ENCODE data around the gene NOC3L. TPM values are rescaled to one million over a fixed set of nuclear protein-coding genes. Genes with fewer than 3 reads are reported as not detected.

Gene NOC3L
- total and polyA plus RNA-seq, 9 of the 15 experiments (the other 6 are each of a cell fraction or from before 2014, with no cell fraction given): 23.8 to 57.6 (median 32.6) TPM

GRCh38 chr10:94362360-94363250 is at the start of gene NOC3L (continued):
- TF ChIP-seq L3MBTL2 (IDR thresholded peaks at IDR 0.05) (peak; percentile 99), CTCFL (IDR thresholded peaks at IDR 0.05; ENCODE audit: borderline replicate concordance, insufficient read depth, low read depth, low read length, poor library complexity, severe bottlenecking) (peak; percentile 87), TRIM28 (IDR thresholded peaks at IDR 0.05) (no peak), ZC3H4 (CRISPR knock-in tag; IDR thresholded peaks at IDR 0.05; ENCODE audit: borderline replicate concordance) (no peak), NFE2L1 (tag; IDR thresholded peaks at IDR 0.05; ENCODE audit: borderline replicate concordance, low read depth) (no peak), NFE2 (IDR thresholded peaks at IDR 0.05; ENCODE audit: low read depth) (0 out of 2 replicates have a peak, but pooled peaks have one; percentile 15), ZNF324 (CRISPR knock-in tag; IDR thresholded peaks at IDR 0.05) (no peak), SAFB (IDR thresholded peaks at IDR 0.05; ENCODE audit: borderline replicate concordance, low read depth, low read length) (no peak), ZBTB11 (CRISPR knock-in tag; IDR thresholded peaks at IDR 0.05) (peak in 2 of 3 experiments; percentile 20 to 85; a peak in 3 of 6 replicates), KAT7 (CRISPR knock-in tag; IDR thresholded peaks at IDR 0.05; ENCODE audit: borderline replicate concordance) (peak; percentile 86; the same call in 1 of the 2 replicates), FIP1L1 (IDR thresholded peaks at IDR 0.05; ENCODE audit: low read depth, low read length, poor library complexity, severe bottlenecking) (no peak), PPARD (CRISPR knock-in tag; IDR thresholded peaks at IDR 0.05) (no peak), HBP1 (CRISPR knock-in tag; IDR thresholded peaks at IDR 0.05) (no peak), ZNF445 (CRISPR knock-in tag; IDR thresholded peaks at IDR 0.05; ENCODE audit: low read depth) (no peak), CHD2 (IDR thresholded peaks at IDR 0.05; ENCODE audit: low read depth, low read length) (peak; percentile 93), ZNF655 (CRISPR knock-in tag; IDR thresholded peaks at IDR 0.05) (no peak)
